ENCODE measurements around the gene SERPINB1. TPM values are rescaled to one million over a fixed set of nuclear protein-coding genes. Genes with fewer than 3 reads are reported as not detected.
A peak's percentile ranks its signal among the peaks of the same experiment; 100 is the strongest.

Gene SERPINB1
- total RNA-seq, 4 donors from 2014 or later = 7.7 to 28.2 (median 17.2) TPM

DNA sequence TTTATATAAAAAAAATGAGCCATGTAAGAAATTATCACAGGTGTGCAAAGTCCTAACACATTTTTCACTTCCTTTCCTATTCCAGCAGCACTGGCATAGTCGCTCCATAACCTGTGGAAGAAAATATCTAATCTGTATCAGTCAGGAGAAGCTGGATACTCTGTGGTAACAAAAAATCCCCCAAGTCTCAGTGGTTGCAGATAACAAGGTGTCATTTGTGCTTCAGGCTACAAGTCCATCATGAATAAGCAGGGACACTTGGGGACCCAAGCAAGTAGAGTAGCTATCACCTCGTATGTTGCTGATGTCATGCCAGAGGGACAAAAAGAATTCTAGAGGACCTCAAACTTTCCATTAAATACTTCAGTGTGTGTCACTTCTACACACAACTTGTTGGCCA, 30.3 kb upstream of the SERPINB1 start:
- no peaks in the 10 kb centered on the region for H3K36me3 ChIP-seq
- H3K4me3 ChIP-seq = no peak overlapping the region
- peaks cover 0 to 6% of the 10 kb centered on the region in 2 donors for H3K4me1 ChIP-seq
- intact Hi-C loops (cut with DNase I; ENCODE audit: low total_unique reads) = no loop called here
- DNase-seq = no peak
- no peak overlapping the region for H3K27ac ChIP-seq
- no peaks in the 10 kb centered on the region for H3K27me3 ChIP-seq
- H3K9me3 ChIP-seq = no peaks in the 10 kb centered on the region
- TF ChIP-seq, protein P1, sequence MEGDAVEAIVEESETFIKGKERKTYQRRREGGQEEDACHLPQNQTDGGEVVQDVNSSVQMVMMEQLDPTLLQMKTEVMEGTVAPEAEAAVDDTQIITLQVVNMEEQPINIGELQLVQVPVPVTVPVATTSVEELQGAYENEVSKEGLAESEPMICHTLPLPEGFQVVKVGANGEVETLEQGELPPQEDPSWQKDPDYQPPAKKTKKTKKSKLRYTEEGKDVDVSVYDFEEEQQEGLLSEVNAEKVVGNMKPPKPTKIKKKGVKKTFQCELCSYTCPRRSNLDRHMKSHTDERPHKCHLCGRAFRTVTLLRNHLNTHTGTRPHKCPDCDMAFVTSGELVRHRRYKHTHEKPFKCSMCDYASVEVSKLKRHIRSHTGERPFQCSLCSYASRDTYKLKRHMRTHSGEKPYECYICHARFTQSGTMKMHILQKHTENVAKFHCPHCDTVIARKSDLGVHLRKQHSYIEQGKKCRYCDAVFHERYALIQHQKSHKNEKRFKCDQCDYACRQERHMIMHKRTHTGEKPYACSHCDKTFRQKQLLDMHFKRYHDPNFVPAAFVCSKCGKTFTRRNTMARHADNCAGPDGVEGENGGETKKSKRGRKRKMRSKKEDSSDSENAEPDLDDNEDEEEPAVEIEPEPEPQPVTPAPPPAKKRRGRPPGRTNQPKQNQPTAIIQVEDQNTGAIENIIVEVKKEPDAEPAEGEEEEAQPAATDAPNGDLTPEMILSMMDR (IDR thresholded peaks at IDR 0.05) = no peak
- no peak for TF ChIP-seq POLR2A (IDR thresholded peaks at IDR 0.05)

DNA sequence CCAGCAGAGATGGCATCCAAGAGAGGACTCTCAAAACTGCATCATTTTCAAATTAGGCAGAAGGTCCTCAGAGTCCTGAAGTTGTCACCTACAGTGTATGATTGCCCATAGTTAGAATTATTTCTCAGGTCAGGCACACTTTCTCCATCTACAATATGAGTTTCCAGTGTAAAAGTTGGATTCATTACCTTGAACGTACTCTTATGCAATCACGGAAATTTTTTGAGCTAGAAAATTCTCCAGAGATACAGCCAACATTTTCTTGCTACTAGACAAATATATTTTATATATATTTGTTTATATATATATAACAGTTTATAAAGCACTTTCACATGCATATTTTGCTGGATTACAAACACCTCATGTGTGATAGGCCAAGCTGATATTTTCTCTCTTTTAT, 29.4 kb upstream of the SERPINB1 start:
- no peak overlapping the region for H3K27ac ChIP-seq
- peaks cover 0 to under 1% of the 10 kb centered on the region in 2 donors for H3K4me1 ChIP-seq
- H3K9me3 ChIP-seq = no peaks in the 10 kb centered on the region
- intact Hi-C loops (cut with DNase I; ENCODE audit: low total_unique reads) = no loop called here
- no peaks in the 10 kb centered on the region for H3K36me3 ChIP-seq
- DNase-seq = no peak
- H3K27me3 ChIP-seq = no peaks in the 10 kb centered on the region
- no peak overlapping the region for H3K4me3 ChIP-seq
- no peak for TF ChIP-seq POLR2A (IDR thresholded peaks at IDR 0.05)
- TF ChIP-seq, protein P1 (IDR thresholded peaks at IDR 0.05) = no peak

DNA sequence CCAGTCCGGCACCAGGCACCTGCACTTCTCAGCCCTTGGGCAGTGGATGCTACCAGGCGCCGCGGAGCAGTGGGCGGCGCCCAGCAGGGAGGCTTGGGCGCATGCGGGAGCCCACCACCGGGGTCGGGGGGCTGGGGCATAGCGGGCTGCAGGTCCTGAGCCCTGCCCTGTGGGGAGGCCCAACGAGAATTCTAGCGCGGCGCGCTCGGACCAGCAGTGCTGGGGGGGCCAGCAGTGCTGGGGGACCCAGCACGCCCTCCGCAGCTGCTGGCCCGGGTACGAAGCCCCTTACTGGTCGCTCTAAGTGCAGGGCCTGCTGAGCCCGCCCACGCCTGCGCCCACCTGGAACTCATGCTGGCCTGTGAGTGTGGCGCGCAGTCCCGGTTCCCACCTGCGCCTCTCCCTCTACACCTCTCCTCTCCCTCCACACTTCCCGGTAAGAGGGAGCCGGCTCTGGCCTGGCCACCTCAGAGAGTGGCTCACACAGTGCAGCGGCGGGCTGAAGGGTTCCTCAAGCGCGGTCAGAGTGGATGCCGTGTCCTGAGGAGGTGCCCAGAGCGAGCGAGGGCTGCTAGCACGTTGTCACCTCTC, 28.5 kb upstream of the SERPINB1 start:
- intact Hi-C loops (cut with DNase I; ENCODE audit: low total_unique reads) = no loop called here
- DNase-seq = no peak
- H3K27me3 ChIP-seq = no peaks in the 10 kb centered on the region
- H3K36me3 ChIP-seq = no peaks in the 10 kb centered on the region
- no peaks in the 10 kb centered on the region for H3K9me3 ChIP-seq
- H3K4me1 ChIP-seq = peaks cover 0 to 5% of the 10 kb centered on the region in 2 donors
- H3K27ac ChIP-seq = no peak overlapping the region
- TF ChIP-seq POLR2A (IDR thresholded peaks at IDR 0.05) = no peak
- TF ChIP-seq, protein P1 (IDR thresholded peaks at IDR 0.05) = no peak
- H3K4me3 ChIP-seq = no peak overlapping the region

DNA sequence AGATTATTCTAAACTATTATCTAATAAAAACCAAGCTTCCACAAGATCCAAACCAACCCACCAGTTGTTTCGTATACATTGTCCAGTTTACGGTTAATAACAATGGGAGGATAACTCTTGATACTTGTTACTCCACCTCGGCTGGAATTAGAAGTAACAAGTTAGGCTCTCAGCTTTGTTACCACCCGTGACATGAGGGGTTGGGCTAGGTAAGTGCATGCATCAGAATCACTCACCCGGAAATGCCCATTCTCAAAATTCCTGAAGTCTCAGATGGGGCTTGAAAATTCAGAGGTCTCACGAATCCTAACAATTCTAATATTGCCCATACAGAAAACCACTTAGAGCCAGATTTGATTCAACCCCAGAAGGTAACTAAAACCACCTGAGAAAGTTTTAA, 27.0 kb upstream of the SERPINB1 start:
- H3K4me1 ChIP-seq = peaks cover 0 to 5% of the 10 kb centered on the region in 2 donors
- no peaks in the 10 kb centered on the region for H3K27me3 ChIP-seq
- no peaks in the 10 kb centered on the region for H3K36me3 ChIP-seq
- no peak for DNase-seq
- no peak overlapping the region for H3K27ac ChIP-seq
- intact Hi-C loops (cut with DNase I; ENCODE audit: low total_unique reads) = no loop called here
- no peaks in the 10 kb centered on the region for H3K9me3 ChIP-seq
- no peak overlapping the region for H3K4me3 ChIP-seq
- TF ChIP-seq, protein P1 (IDR thresholded peaks at IDR 0.05) = no peak
- TF ChIP-seq POLR2A (IDR thresholded peaks at IDR 0.05) = no peak

DNA sequence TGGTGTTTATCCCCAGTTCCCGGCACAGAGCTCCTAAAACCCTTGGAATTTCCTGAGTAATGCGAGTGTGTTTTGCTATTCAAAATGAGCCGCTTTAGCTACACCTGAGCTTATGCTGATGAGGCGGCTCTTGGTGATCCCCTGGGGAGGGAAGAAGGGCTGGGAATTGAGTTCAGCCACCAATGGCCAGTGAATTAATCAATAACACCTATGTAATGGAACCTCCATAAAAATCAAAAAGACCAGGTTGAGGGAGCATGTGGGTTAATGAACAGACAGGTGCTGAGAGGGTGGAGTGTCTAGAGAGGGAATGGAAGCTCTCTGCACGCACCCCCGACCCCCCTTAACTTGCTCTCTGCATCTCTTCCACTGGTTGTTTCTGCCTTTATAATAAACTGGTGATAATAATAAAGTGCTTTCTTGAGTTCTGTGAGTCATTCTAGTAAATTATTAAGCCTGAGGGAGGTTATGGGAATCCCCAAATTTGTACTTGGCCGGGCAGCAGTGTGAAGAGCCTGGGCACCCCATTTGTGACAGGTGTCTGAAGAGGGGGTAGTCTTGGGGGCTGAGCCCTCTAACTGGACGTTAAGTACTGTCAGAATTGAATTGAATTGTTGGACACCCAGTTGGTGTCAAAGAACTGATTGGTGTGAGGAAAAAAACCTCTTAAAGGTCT, 24.6 kb upstream of the SERPINB1 start:
- Histone ChIP-seq H3K27me3 (no peaks in the 10 kb centered on the region), H3K36me3 (no peaks in the 10 kb centered on the region), H3K4me1 (peaks cover 0 to 5% of the 10 kb centered on the region in 2 donors), H3K4me3 (no peak overlapping the region), H3K27ac (peak overlapping the region in 1 of 2 donors; percentile 40), H3K9me3 (no peaks in the 10 kb centered on the region)
- intact Hi-C loops (cut with DNase I; ENCODE audit: low total_unique reads) = no loop called here
- DNase-seq = no peak
- TF ChIP-seq, protein P1 (IDR thresholded peaks at IDR 0.05) = no peak
- TF ChIP-seq POLR2A (IDR thresholded peaks at IDR 0.05) = no peak

All from uterus (tissue), 4 donors.